GM21360 (cell line): Measurements from ENCODE around the gene ANKRD27.

Experiments
- ATAC-seq: cut with Tn5 transposase; IDR thresholded peaks from one replicate; pipeline ENCODE4 v1.9.1; 2021; ENCODE audit warnings: mild to moderate bottlenecking, moderate library complexity; ENCODE audit not compliant: unreplicated experiment

ANKRD27 gene

GRCh38 chr19:32691291-32691951 is 16.4 kb upstream of the ANKRD27 start, which contains the start of gene NUDT19:
Gene NUDT19, plus strand, starts transcription at chr19:32691821. Its CDS starts 140 bp downstream, at chr19:32691961.
- peak; percentile 93 for ATAC-seq

DNA sequence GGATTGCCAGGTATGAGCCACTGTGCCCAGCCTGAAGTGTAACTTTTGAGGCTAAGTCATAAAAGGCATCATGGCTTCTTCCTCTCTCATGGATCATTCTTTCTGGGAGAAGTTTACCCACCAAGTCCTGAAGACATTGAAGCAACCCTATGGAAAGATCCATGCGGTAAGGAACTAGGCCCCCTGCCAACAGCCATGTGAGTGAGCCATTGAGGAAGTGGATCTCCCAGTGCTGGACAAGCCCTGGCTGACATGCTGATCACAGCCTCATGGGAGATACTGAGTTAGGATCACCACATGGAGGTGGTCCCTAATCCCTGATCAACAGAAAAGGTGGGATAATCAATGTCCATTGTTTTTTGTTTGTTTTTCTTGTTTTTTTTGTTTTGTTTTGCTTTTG is 13.3 kb upstream of the ANKRD27 start:
- no peak for ATAC-seq

- ATAC-seq: no peak
Measured at GRCh38 chr19:32687681-32688080, 12.7 kb upstream of the ANKRD27 start.

GRCh38 chr19:32686847-32687475 is 12.0 kb upstream of the ANKRD27 start:
- ATAC-seq: no peak

- ATAC-seq: no peak
Measured at GRCh38 chr19:32682317-32682716, 7.3 kb upstream of the ANKRD27 start.

DNA sequence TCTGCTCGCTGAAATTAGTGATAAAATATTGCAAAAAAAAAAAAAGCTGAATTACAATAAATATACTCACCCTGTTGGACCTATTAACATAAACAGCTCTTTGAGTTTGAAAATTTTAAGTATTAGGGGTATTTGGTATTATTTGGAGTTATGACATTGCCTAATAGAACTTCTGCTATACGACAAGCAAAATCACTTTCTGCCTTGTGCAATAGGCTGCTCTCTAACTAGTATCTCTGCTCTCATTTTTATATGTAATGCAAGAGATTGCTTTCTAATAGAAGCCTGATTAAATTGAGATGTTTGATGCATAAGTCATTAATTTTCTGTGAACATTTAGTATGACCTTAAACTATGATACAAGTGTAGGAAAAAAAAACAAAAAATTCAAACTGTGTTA is 6.0 kb upstream of the ANKRD27 start:
- no peak for ATAC-seq

DNA sequence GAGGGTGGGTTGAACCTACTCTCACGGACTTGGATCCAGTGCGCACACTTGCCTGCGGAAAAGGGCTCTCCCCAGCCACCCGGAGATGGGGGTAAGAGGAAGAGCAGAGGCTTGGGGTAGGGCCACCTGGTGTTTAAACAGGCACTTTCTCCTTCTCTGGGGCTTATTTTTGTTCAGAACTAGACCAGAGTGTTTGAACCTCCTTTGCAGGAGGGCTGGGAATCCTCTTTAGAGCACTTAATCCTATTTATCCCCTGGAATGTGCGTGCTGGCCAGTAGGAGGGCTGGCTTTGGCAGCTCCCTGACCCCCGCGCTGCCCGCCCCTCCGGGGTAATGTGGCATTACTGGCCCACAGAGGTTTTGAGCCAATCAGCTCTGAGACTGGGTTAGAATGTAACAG is 2.7 kb upstream of the ANKRD27 start:
- ATAC-seq: no peak

- no peak for ATAC-seq
Measured at GRCh38 chr19:32676895-32677359, 1.9 kb upstream of the ANKRD27 start.

GRCh38 chr19:32676186-32676894 is 1.4 kb upstream of the ANKRD27 start:
- no peak for ATAC-seq

GRCh38 chr19:32675720-32676185 is 773 bp upstream of the ANKRD27 start, which contains the start of gene RGS9BP:
Gene RGS9BP, plus strand, starts transcription at chr19:32675848. Its CDS starts 416 bp downstream, at chr19:32676264.
- ATAC-seq: peak; percentile 20

- ATAC-seq: no peak
Measured at GRCh38 chr19:32674153-32674930, 638 bp downstream of the ANKRD27 start.

GRCh38 chr19:32673573-32673972 is 1.4 kb downstream of the ANKRD27 start:
- ATAC-seq: no peak

DNA sequence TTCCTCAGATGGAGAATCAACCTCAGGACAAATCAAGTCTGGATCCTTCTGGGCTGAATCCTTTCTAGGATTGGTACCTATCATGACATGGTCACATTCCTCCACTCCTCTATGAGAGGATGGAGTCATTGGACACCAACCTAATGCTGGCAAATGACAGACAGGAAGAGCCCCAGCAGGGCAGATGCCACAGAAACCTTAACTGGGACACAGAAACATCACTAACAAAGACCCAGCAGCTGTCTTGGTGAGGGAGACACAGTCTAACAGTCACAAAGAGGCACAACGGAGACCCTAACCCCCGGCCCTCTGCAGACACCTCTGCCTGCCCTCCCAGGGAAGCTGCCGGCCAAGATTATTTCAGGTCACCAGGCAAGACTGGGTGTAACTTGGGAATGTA is 2.1 kb downstream of the ANKRD27 start:
- ATAC-seq: no peak

- no peak for ATAC-seq
Measured at GRCh38 chr19:32671883-32672593, 2.9 kb downstream of the ANKRD27 start.

DNA sequence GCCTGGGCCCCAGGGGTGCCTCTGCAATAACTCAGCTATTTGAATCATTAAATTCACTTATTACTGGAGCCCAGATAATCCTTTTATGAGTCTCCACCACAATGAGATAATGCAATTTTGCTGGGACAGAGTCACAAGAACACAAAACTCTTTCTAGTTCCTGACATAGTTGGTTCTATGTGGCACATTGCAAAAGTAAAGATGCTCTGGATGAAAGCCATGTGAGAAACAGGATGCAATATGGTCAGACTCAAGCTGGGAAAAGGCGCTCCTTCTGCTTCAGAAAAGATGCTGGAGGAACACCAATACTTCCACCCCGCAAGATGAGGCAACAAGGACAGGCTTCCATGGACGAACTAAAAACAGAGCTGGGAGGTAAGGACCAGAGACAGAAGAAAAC is 5.7 kb downstream of the ANKRD27 start:
- ATAC-seq: no peak

GRCh38 chr19:32666084-32666483 is 8.9 kb downstream of the ANKRD27 start:
- no peak for ATAC-seq

DNA sequence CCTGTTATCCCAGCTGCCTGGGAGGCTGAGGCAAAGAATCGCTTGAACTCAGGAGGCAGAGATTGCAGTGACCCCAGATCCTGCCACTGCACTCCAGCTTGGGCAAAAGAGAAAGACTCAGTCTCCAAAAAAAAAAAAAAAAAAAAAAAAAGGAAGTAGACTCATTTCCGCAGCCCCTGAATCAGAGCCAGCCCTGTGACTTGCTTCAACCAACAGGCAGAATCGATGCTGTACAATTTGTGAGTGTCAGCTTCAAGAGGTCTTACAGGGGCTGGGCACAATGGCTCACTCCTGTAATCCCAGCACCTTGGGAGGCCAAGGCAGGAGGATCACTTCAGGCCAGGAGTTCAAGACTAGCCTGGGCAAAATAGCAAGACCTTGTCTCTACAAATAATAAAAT is 12.8 kb downstream of the ANKRD27 start:
- ATAC-seq: no peak

DNA sequence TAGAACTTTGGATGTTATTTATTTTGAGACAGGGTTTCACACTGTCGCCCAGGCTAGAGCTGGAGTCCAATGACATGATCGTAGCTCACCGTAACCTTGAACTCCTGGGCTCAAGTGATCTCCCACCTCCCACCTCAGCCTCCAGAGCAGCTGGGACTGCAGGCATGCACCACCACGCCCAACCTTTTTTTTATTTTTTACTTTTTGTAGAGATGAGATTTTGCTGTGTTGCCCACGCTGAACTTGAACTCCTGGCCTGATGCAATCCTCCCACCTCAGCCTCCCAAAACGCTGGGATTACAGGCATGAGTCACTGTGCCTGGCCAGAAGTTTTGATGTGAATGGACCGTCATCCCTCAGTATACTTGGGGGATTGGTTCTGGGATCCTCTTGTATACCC is 13.7 kb downstream of the ANKRD27 start:
- ATAC-seq: no peak

GRCh38 chr19:32658527-32658926 is 16.5 kb downstream of the ANKRD27 start:
- ATAC-seq: no peak

GRCh38 chr19:32658075-32658474 is 16.9 kb downstream of the ANKRD27 start:
- no peak for ATAC-seq
